GM18498 (cell line): ENCODE data around the gene DPP10.

Experiments used
- ATAC-seq: cut with Tn5 transposase; IDR thresholded peaks from one replicate; pipeline ENCODE4 v1.9.1; 2021; ENCODE audit warnings: mild to moderate bottlenecking, moderate library complexity; ENCODE audit not compliant: unreplicated experiment

The DPP10 gene

GRCh38 chr2:115635430-115635829, 1193.0 kb downstream of the DPP10 start:
- no peak for ATAC-seq

GRCh38 chr2:115649731-115650130, 1207.3 kb downstream of the DPP10 start:
- ATAC-seq: no peak

GRCh38 chr2:115650827-115651226, 1208.4 kb downstream of the DPP10 start:
- no peak for ATAC-seq

DNA sequence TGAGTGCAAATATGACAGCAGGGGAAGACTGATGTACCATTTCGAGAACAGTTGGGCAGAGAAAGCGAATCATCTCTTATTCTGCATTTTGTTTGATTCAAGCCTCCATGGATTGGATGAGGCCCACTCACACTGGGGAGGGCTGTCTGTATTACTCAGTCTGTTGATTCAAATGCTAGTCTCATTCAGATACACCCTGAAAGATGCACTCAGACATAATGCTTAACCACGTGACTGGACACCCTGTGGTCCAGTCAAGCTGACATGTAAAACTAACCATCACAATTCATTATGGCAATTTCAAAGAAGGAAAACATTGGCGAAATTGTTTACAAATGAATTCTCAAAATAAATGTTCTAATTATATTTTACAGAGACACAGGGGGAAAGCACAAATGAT, 1210.2 kb downstream of the DPP10 start:
- no peak for ATAC-seq

GRCh38 chr2:115654362-115654761, 1211.9 kb downstream of the DPP10 start:
- ATAC-seq: no peak

DNA sequence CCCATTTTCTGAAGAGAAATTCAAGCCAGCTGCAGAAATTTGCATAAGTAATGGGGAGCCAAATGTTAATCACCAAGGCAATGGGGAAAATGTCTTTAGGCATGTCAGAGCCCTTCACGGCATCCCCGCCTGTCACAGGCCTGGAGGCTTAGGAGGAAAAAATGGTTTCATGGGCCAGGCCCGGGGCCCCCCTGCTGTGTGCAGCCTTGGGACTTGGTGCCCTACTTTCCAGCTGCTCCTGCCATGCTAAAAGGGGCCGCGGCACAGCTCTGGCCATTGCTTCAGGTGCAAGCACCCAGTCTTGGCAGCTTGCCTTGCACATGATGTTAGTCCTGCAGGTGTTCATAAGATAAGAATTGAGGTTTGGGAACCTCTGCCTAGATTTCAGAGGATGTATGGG, 1235.7 kb downstream of the DPP10 start:
- ATAC-seq: no peak

DNA sequence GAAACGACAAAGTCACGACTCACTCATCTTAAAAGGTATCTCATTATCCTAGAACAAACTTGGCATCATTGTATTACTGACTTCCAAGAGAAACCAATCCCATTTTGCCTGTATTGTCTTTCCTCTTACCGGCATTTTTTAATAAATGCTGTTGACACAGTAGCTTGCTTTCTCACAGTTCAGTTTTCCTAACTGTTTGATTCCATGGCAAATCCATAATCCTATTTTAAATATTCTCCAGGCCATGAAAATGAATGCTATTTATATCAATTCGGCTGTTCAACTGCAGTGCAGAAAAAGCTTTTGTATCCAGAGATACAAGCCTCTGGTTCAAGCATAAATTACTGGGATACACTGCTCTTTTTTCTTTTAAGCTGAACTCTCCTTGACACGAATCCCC, 1241.9 kb downstream of the DPP10 start:
- no peak for ATAC-seq

DNA sequence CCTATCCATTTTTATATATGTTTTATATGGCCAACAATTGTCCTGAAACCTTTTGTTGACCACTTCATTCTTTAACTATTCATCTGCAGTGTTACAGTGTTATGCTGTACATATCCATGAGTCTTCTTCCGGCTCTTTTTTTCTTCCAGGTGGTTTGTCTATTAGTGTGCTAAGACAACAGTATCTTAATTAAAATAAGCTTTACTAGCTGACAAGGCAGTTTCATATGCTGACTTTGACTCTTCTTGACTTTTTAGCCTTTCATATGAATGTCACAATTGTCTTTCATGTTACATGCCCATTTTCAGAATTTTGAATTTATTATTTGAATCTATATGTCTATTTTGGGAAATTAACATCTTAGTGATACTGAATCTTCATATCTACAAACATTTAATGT, 1249.0 kb downstream of the DPP10 start:
- ATAC-seq: no peak

- ATAC-seq: no peak
Measured at GRCh38 chr2:115694651-115695050, 1252.2 kb downstream of the DPP10 start.

DNA sequence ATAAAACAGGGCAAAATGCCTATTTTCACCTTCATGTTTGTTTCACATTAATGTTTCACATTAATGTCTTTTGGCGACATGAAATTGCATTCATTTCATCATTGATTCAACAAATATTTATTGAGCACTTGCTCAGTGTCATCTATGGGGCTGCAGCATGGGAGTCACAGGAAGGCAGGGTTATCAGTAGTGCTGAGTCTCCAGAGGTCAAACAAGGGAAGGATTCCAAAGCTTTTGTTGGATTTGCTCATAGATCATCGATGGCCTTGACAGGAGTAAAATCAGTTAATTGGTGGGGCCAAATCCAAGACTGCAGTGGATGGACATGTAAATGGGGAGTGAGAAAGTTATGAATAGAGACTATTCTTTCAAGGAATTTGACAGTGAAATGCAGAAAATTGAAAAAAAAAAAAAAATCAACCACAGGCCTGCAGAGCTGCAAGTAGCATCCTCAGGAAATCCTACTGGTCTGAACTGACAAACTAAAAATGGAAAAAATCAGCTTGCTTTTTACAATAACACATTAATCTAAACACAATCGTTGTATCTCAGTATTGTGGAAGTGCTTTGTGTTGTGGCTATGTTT, 1290.8 kb downstream of the DPP10 start:
- ATAC-seq: no peak

GRCh38 chr2:115738111-115738510, 1295.7 kb downstream of the DPP10 start:
- no peak for ATAC-seq

DNA sequence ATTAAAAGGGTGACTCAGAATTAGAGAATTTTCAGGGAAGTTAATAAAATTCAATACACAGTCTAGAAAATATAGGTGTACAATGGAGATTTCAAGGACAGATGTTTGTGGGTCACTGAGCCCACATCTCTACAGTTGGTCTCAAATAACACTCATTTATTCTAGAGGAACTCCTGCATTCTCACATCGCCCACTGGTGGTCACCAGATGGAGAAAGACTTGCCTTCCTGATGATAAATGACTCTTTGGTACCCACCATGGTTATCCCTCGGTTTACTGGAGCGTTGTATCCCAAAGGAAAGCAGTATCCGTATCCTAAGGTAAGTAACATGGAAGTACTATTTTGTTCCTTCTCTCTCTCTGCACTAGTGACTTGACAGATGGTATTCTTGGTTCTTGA, 1297.1 kb downstream of the DPP10 start:
- no peak for ATAC-seq

- no peak for ATAC-seq
Measured at GRCh38 chr2:115746151-115746550, 1303.7 kb downstream of the DPP10 start.

- ATAC-seq: no peak
Measured at GRCh38 chr2:115757286-115757685, 1314.8 kb downstream of the DPP10 start.

- ATAC-seq: no peak
Measured at GRCh38 chr2:115763601-115764000, 1321.2 kb downstream of the DPP10 start.

GRCh38 chr2:115771516-115771915, 1329.1 kb downstream of the DPP10 start:
- ATAC-seq: no peak

DNA sequence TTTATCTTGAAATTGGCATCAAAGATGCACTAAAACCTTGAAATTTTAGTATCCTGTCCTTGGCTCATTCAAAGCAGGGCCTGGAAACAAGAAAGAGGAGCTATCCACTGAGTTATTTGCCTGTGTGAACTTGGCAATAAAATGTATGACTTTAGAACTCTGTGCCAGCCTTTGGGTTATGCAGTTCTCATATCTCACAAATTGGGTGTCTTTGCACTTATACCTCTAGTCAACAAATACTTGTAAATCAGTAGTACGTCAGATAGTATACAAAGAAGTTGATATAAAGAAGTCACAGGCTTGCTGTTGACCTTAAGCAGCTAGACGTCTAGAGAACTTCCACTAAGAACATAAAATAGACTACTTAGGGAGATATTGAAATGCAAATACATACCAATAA, 1331.9 kb downstream of the DPP10 start:
- ATAC-seq: no peak

DNA sequence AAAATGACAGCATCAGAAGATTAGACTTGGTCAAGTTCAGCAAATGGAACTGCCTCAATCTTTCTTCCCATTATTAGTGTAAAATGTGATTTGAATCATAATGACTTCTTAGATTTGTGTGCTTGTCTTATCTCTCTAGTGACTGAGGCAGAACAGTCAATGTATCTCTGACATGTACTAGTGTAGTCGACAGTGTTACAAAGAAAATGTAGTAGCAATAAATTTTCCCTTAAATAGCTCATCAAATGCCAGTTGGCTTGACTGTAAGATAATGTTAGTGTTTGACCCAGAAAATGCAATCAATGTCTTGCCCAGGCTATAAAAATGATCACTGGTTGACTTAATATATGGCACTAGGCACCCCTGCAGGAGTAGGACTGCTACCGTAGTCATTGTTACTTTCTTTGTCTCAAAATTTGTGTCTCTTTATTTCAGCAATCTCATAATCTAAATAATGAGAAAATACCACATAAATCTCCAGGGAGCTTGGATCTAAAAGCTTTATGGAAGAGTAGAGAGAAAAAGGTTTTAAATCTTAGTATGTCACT, 1336.7 kb downstream of the DPP10 start:
- no peak for ATAC-seq

DNA sequence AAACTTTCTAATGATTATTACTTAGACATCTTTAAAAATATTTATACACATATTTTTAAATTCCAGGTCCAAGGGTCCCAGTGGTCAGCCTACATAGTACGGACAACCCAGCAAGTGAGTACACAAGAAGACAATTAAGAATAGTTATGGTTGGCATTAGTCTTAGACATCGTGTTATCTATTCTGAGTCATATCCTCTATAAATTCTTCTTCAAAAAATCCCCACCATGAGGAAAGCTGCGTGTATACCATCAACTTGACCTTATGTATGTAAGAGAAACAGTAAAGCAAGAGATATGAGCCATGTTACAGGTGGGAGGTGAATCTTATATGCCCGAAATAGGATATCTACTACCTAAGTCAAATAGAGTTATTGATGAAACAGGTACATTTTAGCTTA, 1339.8 kb downstream of the DPP10 start:
- no peak for ATAC-seq

DNA sequence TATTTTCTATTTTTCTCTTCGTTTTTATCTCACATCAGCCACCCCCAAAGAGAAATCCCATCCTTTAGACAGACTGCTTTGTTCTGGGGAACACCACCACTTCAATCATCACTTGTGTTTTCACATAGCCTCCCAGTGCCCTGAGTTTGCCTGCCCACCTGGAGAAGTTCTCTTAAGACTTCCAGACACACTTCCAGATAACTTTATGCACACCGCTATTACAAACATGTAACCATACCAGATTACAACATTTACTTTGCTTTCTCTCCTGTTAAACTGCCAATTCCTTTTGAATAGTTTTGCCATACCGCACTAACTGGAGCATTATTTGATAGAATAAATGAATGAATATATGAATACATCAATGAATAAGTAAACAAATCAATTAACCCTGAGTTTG, 1353.6 kb downstream of the DPP10 start:
- ATAC-seq: no peak

DNA sequence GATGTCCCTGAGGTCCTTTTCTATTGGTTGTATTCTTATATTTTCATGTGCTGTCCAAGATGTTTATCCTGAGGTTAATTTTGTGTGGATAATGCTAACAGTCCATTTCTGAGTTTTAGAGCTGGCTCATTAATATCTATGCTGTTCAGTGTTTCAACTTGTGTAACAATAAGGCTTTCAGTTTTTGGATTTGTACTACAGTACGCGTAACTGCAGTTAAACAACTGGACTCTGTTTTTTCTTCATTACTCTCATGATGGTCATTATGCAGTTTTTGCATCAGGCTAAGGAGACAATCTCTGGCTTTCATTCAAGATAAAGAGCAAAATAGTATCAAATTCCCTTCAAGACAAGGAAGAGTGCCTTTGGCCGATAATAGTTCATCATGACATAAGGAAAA, 1364.8 kb downstream of the DPP10 start:
- no peak for ATAC-seq

GRCh38 chr2:115825912-115826311, 1383.5 kb downstream of the DPP10 start:
- no peak for ATAC-seq

GRCh38 chr2:115833196-115833595, 1390.8 kb downstream of the DPP10 start:
- ATAC-seq: no peak
